Omental fat pad (tissue), 4 donors: ENCODE measurements around the gene KDM5C. TPM values are rescaled to one million over a fixed set of nuclear protein-coding genes. Genes with fewer than 3 reads are reported as not detected.

Experiments
- ATAC-seq: fragments of 150-250 bp; one replicate; pipeline ENCODE4 v1.9.1; 2016; ENCODE audit warnings: mild to moderate bottlenecking, moderate library complexity; ENCODE audit not compliant: low FRiP score
- DNase-seq: peaks from one replicate; pipeline ENCODE4 v3.0.0-alpha.2; 2019; ENCODE audit warnings: low spot score
- small RNA-seq: library from RNA; depleted of rRNA; stranded (forward); fragments of <200 nt; gene quantifications from one replicate; pipeline ENCODE3, GENCODE V24; 2016
- total RNA-seq, 4 donors: library from RNA; depleted of rRNA; stranded (reverse); fragments of >200 nt; gene quantifications; one replicate each; pipeline ENCODE4 v1.1.0, GENCODE V29; 2016
- TF ChIP-seq, protein P1 (sequence below), 3 donors: fragments of 450-650 bp; IDR thresholded peaks; one replicate each; pipeline ENCODE4 v1.5.1; 2016 to 2017; ENCODE audit warnings: antibody characterized with exemption in 3 of 3, mild to moderate bottlenecking in 3 of 3, moderate library complexity in 2 of 3

Gene KDM5C
- total RNA-seq, 4 donors from 2014 or later = 74.9 to 101 (median 93.1) TPM

DNA sequence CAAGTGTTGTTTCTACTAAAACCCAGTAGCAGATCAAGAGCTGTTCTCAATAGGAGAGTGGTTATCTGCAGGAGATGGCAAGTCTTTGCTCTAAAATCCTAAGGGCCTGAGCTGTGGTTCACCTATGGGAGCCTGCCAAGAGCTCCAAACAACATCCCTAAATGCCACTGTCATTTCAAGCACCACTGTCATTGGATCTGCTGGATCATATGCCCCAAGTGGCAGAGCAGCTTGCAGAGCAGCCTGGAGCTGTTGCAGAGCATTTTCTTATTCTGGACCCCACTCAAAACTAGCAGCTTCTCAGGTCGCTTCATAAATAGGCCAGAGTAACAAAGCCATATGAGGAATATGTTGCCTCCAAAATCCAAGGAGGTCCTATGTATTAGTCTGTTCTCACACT is 71.4 kb downstream of the KDM5C start:
- ATAC-seq (no peak), DNase-seq (no peak)
- TF ChIP-seq, protein P1, sequence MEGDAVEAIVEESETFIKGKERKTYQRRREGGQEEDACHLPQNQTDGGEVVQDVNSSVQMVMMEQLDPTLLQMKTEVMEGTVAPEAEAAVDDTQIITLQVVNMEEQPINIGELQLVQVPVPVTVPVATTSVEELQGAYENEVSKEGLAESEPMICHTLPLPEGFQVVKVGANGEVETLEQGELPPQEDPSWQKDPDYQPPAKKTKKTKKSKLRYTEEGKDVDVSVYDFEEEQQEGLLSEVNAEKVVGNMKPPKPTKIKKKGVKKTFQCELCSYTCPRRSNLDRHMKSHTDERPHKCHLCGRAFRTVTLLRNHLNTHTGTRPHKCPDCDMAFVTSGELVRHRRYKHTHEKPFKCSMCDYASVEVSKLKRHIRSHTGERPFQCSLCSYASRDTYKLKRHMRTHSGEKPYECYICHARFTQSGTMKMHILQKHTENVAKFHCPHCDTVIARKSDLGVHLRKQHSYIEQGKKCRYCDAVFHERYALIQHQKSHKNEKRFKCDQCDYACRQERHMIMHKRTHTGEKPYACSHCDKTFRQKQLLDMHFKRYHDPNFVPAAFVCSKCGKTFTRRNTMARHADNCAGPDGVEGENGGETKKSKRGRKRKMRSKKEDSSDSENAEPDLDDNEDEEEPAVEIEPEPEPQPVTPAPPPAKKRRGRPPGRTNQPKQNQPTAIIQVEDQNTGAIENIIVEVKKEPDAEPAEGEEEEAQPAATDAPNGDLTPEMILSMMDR (IDR thresholded peaks at IDR 0.05) = no peak

Small RNA genes lying within 50 kb of the gene (small RNA-seq; reads per million reads assigned to genes)
- gene AL139396.1 = not detected
- not detected for gene MIR6894
- not detected for gene MIR6895

Other genes with a start within 250 kb of the KDM5C start
- gene GPR173, start 176.4 kb downstream of the KDM5C start, total RNA-seq = 1 to 10 TPM in 3 of 4 donors, under 1 TPM in 1; 0.72 to 2.0 (median 1.6) TPM
- gene TSPYL2, start 142.8 kb downstream of the KDM5C start, total RNA-seq = 100 to 1,000 TPM in 1 of 4 donors, 10 to 100 TPM in 3; 30.9 to 127 (median 53.9) TPM
- gene KANTR, start 131.1 kb downstream of the KDM5C start, total RNA-seq = 10 to 100 TPM in 3 of 4 donors, 1 to 10 TPM in 1; 5.4 to 22.2 (median 16.7) TPM
- gene IQSEC2, start 56.4 kb upstream of the KDM5C start, total RNA-seq = 10 to 100 TPM; 12.2 to 14.8 (median 14.0) TPM
- gene SMC1A, start 197.4 kb upstream of the KDM5C start, total RNA-seq = 10 to 100 TPM; 29.1 to 38.1 (median 29.7) TPM
- gene RIBC1, start 197.7 kb upstream of the KDM5C start, total RNA-seq = 1 to 10 TPM in 1 of 4 donors, under 1 TPM in 2, not detected in 1; 0.38 to 1.9 (median 0.74) TPM
- 10 to 100 TPM; 69.7 to 92.0 (median 80.7) TPM for gene HSD17B10, start 209.2 kb upstream of the KDM5C start, total RNA-seq